Glutamatergic neuron (in vitro differentiated cells): ENCODE results near the gene ERRFI1. TPM values are rescaled to one million over a fixed set of nuclear protein-coding genes. Genes with fewer than 3 reads are reported as not detected.

Source experiments
- DNase-seq: peaks from one replicate; pipeline ENCODE4 v3.0.0; 2022
- H3K27ac Mint-ChIP-seq: one replicate; pipeline ENCODE4 v1.8.0; 2020; ENCODE audit warnings: mild to moderate bottlenecking, mixed read lengths, inconsistent platforms; ENCODE audit not compliant: unreplicated experiment
- H3K27me3 Mint-ChIP-seq: one replicate; pipeline ENCODE4 v1.8.0; 2020; ENCODE audit warnings: mild to moderate bottlenecking, moderate library complexity, mixed read lengths, inconsistent platforms; ENCODE audit not compliant: unreplicated experiment
- H3K36me3 Mint-ChIP-seq: one replicate; pipeline ENCODE4 v1.8.0; 2020; ENCODE audit warnings: mild to moderate bottlenecking, mixed read lengths, inconsistent platforms; ENCODE audit not compliant: unreplicated experiment
- H3K4me1 Mint-ChIP-seq: one replicate; pipeline ENCODE4 v1.8.0; 2020; ENCODE audit warnings: mild to moderate bottlenecking, low read depth, mixed read lengths, inconsistent platforms; ENCODE audit not compliant: unreplicated experiment
- H3K4me3 Mint-ChIP-seq: one replicate; pipeline ENCODE4 v1.8.0; 2020; ENCODE audit warnings: mild to moderate bottlenecking, mixed read lengths, inconsistent platforms; ENCODE audit not compliant: unreplicated experiment
- H3K9me3 Mint-ChIP-seq: one replicate; pipeline ENCODE4 v1.8.0; 2020; ENCODE audit warnings: mild to moderate bottlenecking, moderate library complexity, mixed read lengths, inconsistent platforms; ENCODE audit not compliant: unreplicated experiment
- CTCF ChIP-seq: fragments of 200-600 bp; sonication (generic); IDR thresholded peaks from one replicate; pipeline ENCODE4 v1.5.0; 2021; ENCODE audit not compliant: partially characterized antibody, unreplicated experiment
- total RNA-seq: library from RNA; stranded (reverse); fragmentation: NEBNext Ultra II Directional; extraction: Animal tissue kit (Norgen Biotek cat#: 25700); gene quantifications from one replicate; pipeline ENCODE4 v1.2.1, GENCODE V29; 2021; ENCODE audit not compliant: unreplicated experiment

The ERRFI1 gene
- total RNA-seq, 1 donor from 2014 or later: 11.8 TPM

GRCh38 chr1:8040586-8040985 is 14.5 kb upstream of the ERRFI1 start:
- DNase-seq: no peak
- H3K4me3 Mint-ChIP-seq: no peak overlapping the region
- peaks cover 5% of the 10 kb centered on the region for H3K36me3 Mint-ChIP-seq
- no peaks in the 10 kb centered on the region for H3K27me3 Mint-ChIP-seq
- no peak for TF ChIP-seq CTCF
- peaks cover 6% of the 10 kb centered on the region for H3K9me3 Mint-ChIP-seq
- no peak overlapping the region for H3K27ac Mint-ChIP-seq
- H3K4me1 Mint-ChIP-seq: no peaks in the 10 kb centered on the region

- H3K4me1 Mint-ChIP-seq: no peaks in the 10 kb centered on the region
- H3K9me3 Mint-ChIP-seq: peaks cover 6% of the 10 kb centered on the region
- no peaks in the 10 kb centered on the region for H3K27me3 Mint-ChIP-seq
- no peak for DNase-seq
- H3K4me3 Mint-ChIP-seq: no peak overlapping the region
- peaks cover 5% of the 10 kb centered on the region for H3K36me3 Mint-ChIP-seq
- TF ChIP-seq CTCF: no peak
- H3K27ac Mint-ChIP-seq: no peak overlapping the region
Observed at GRCh38 chr1:8039071-8039470, 13.0 kb upstream of the ERRFI1 start.

- no peak for DNase-seq
Observed at GRCh38 chr1:8035289-8035688, 9.2 kb upstream of the ERRFI1 start.

GRCh38 chr1:8033322-8033721 is 7.2 kb upstream of the ERRFI1 start:
- no peak for TF ChIP-seq CTCF
- Mint-ChIP-seq H3K9me3 (no peaks in the 10 kb centered on the region), H3K27ac (no peak overlapping the region), H3K4me3 (no peak overlapping the region), H3K4me1 (no peaks in the 10 kb centered on the region), H3K27me3 (no peaks in the 10 kb centered on the region), H3K36me3 (no peaks in the 10 kb centered on the region)
- no peak for DNase-seq

More at GRCh38 chr1:8035289-8035688, 9.2 kb upstream of the ERRFI1 start:
- Mint-ChIP-seq H3K27ac (no peak overlapping the region), H3K36me3 (no peaks in the 10 kb centered on the region), H3K27me3 (no peaks in the 10 kb centered on the region), H3K9me3 (no peaks in the 10 kb centered on the region), H3K4me3 (no peak overlapping the region), H3K4me1 (no peaks in the 10 kb centered on the region)
- no peak for TF ChIP-seq CTCF

- no peaks in the 10 kb centered on the region for H3K9me3 Mint-ChIP-seq
- no peak for TF ChIP-seq CTCF
- DNase-seq: no peak
- no peak overlapping the region for H3K4me3 Mint-ChIP-seq
- no peak overlapping the region for H3K27ac Mint-ChIP-seq
- H3K27me3 Mint-ChIP-seq: no peaks in the 10 kb centered on the region
- peaks cover 4% of the 10 kb centered on the region for H3K4me1 Mint-ChIP-seq
- H3K36me3 Mint-ChIP-seq: no peaks in the 10 kb centered on the region
Observed at GRCh38 chr1:8032366-8032910, 6.3 kb upstream of the ERRFI1 start.
